GM21423 (cell line): ENCODE data around the gene MSI2.

Source experiments
- ATAC-seq: cut with Tn5 transposase; IDR thresholded peaks from one replicate; pipeline ENCODE4 v1.9.1; 2021; ENCODE audit warnings: mild to moderate bottlenecking, moderate library complexity; ENCODE audit not compliant: unreplicated experiment

The MSI2 gene

GRCh38 chr17:57269052-57269451, 12.7 kb downstream of the MSI2 start:
- no peak for ATAC-seq

- ATAC-seq = no peak
Measured at GRCh38 chr17:57269598-57270255, 13.4 kb downstream of the MSI2 start.

- no peak for ATAC-seq
Measured at GRCh38 chr17:57270801-57271245, 14.5 kb downstream of the MSI2 start.

DNA sequence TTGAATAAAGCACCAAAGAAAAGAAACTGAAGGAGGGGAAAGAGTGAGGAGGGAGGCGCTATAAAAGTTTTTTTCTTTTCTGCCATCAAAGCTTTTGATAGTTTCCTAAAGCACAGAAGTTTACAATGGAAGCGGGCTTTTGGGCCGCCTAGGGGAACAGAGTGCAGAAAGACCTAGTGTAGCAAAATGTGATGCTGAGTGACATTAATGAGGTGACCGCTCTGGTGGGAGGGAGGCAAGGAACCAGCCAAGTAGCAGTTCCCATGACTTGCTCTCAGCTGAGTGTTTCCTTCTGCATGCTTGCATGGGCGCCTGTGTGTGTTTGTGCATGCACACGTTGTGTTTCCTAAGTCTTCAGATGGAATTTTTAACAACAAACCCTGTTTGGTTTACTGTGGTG, 15.5 kb downstream of the MSI2 start:
- no peak for ATAC-seq

GRCh38 chr17:57273490-57273889, 17.2 kb downstream of the MSI2 start:
- ATAC-seq = no peak

GRCh38 chr17:57274162-57274561, 17.8 kb downstream of the MSI2 start:
- ATAC-seq = no peak

GRCh38 chr17:57275071-57275764, 18.9 kb downstream of the MSI2 start:
- ATAC-seq = no peak

- ATAC-seq = no peak
Measured at GRCh38 chr17:57276621-57277020, 20.3 kb downstream of the MSI2 start.

DNA sequence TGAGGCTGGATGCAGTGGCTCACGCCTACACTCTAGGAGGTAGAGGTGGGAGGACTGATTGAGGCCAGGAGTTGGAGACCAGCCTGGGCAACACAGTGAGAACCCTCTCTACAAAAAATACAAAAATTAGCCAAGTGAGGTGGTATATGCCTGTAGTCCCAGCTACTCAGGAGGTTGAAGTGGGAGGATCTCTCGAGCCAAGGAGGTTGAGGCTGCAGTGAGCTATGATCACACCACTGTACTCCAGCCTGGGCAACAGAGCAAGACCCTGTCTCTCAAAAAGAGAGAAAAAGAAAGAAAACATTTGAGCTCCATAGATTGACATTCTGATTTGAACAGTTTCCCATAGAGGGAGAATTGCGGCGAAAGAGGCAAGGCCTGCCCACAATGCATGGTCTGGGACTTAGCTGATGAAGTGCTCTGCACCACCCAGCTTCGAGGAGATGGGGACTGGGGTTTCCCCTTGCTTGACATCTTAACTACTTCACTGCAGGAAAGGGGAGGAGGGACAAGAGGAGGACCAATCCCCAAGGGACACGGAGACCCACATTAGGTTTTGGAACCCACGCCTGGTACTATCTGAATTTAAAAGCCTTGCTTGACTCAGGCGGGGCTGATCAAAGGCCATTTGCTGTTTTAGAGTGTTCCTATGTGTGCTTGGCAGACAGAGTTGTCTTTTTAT, 21.7 kb downstream of the MSI2 start:
- no peak for ATAC-seq

DNA sequence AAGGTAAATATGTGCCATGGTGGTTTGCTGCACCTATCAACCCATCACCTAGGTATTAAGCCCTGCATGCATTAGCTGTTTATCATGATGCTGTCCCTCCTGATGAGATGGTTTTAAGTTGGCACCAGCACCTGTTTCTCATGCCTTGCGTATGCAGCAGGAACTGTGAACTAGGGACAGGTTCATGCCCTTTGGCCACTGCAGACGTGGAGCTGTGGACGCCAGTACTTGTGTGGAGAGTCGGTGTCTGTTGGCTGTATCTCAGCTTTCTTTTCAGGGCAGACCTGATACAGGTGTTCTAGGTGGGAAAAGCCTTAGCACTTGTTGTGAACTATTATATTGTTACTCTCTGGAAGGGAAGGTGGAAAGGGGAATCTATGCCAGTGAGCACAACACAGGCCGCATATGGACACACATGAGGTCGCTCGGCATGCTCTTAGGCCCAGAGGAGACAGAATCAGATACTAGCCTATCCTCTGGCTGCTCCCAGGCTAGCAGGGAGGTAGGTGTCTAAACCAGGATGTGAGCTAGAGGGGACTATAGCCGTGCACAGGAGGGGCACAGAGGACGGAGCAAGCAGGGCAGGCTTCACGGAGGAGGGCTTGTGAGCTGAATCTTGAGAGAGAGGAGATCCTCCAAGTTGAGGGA, 22.5 kb downstream of the MSI2 start:
- no peak for ATAC-seq

DNA sequence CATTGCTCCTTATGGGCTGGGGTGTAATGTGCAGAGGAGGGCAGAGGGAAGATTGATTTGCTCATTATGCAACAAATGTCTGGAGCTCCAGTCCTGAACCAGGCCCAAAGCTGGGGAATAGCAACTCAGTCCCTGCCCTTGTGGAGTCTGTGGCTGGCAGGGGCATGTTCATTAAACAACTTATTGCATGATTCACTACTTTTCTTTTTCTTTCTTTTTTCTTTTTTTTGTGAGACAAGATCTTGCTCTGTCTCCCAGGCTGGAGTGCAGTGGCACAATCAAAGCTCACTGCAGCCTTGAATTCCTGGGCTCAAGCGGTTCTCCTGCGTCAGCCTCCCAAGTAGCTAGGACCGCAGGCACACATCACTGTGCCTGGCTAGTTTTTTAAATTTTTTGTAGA, 23.1 kb downstream of the MSI2 start:
- no peak for ATAC-seq

DNA sequence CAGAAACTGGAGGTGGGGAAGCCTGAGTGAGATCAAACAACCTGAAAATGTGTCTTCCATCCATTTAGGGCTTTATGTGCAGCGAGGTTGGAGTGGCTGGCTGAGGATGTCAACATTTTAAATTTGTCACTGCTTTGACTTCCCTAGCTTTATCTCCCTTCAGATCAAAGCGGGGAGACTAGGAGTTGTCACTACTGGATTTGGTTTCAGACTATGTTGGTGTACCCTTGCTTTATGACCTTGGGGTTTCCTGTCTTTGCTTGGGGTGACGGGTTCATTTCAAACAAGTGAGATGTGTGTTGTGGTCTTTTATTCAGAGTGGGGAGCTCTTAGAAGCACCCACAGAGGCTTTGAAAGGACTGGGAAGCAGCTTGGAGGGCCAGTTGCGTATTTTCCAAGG, 25.6 kb downstream of the MSI2 start:
- ATAC-seq = no peak

GRCh38 chr17:57282296-57282695, 26.0 kb downstream of the MSI2 start:
- ATAC-seq = no peak

- no peak for ATAC-seq
Measured at GRCh38 chr17:57283203-57283971, 27.1 kb downstream of the MSI2 start.

GRCh38 chr17:57284583-57284982, 28.3 kb downstream of the MSI2 start:
- ATAC-seq = no peak

DNA sequence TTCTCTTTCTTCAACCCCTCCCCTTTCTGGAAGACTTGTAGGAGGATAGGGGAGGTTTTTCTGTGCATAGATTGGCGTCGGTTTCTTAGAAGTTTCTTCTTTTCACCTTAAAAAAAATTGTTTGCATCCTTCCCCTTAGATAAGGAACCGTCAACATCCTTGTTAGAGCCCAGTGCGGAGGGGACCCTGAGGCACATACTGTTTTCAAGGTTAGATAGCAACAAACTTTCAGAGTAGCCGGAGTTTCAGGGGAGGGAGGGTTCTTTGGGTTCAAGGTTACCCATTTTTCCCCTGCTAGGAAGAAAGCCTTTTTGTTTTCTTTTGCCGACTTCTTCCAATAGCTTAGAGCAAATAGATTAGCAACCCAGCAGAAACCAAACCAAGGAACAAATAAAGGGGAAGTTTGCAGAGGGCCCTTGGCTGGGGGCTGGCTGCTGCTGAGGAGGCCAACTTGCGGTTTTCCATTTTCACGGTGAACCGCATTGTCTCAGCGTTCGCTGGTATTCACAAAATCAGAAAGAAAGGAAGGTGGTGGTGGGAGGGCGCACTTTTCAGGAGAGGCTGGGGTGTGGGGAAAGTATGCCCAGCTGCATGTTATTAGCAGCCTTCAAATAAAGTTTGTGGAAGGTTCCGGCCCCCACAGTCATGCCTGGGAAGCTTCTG, 28.8 kb downstream of the MSI2 start:
- peak; percentile 65 for ATAC-seq

DNA sequence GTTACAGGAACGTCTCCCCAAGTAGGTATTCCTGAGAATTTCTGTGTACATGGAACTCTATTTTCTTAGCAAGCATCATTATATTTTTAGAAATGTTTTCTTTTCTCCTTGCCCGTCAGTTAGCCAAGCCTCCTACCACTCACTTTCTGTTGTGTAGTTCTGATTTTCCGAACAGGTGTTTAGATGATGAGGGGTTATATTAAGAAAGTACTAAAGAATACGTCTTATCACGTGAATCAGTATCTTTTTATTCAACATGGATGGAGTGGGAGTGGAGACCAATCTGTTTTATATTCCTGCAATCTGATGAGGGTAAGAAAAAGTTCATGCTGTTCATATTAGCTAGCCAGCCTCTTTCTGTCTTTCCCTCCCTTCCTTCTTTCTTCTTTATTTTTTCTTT, 29.4 kb downstream of the MSI2 start:
- peak; percentile 3 for ATAC-seq

- ATAC-seq = no peak
Measured at GRCh38 chr17:57286399-57287105, 30.2 kb downstream of the MSI2 start.

GRCh38 chr17:57288040-57288772, 31.9 kb downstream of the MSI2 start:
- ATAC-seq = no peak
